ENCODE results near the gene ERP29. TPM values are rescaled to one million over a fixed set of nuclear protein-coding genes. Genes with fewer than 3 reads are reported as not detected.
"Not testable (repeated sequence)": the region's sequence is repeated elsewhere in the genome, so short reads cannot be mapped to it uniquely, and the experiment has no call there.

ERP29 gene
- total and polyA plus RNA-seq, 2 experiments from 2014 or later, result 61.4 to 87.0 TPM

- Histone ChIP-seq H2AFZ (no peak overlapping the region), H3K4me3 (no peak overlapping the region), H3F3A (ENCODE audit: insufficient read depth) (no peaks in the 10 kb centered on the region), H3K27me3 (replicated peaks; ENCODE audit: insufficient read depth) (no peaks in the 10 kb centered on the region), H3K36me3 (ENCODE audit: low read depth) (no peaks in the 10 kb centered on the region), H3K9ac (no peak overlapping the region), H3K4me2 (ENCODE audit: unreplicated experiment) (no peak overlapping the region), H3K79me2 (ENCODE audit: insufficient read depth) (no peaks in the 10 kb centered on the region), H3K9me3 (ENCODE audit: low read depth) (no peaks in the 10 kb centered on the region), H3K4me1 (ENCODE audit: insufficient read depth) (no peaks in the 10 kb centered on the region), H3K27ac (no peak overlapping the region), H3K9me2 (ENCODE audit: insufficient read depth) (no peaks in the 10 kb centered on the region), H4K20me1 (ENCODE audit: insufficient read depth) (no peaks in the 10 kb centered on the region)
- no peak for TF ChIP-seq EZH2phosphoT487 (IDR thresholded peaks at IDR 0.05; ENCODE audit: insufficient read depth, low read depth)
- no peak for TF ChIP-seq EZH2 (IDR thresholded peaks at IDR 0.05; ENCODE audit: insufficient read depth, poor library complexity, severe bottlenecking)
- in situ Hi-C loops (cut with MboI), result no loop called here
- no peak for DNase-seq
- WGBS, 2 experiments (ENCODE audit: low coverage in 1 of 2, low lambda C conversion rate in 2 of 2, missing lambda C conversion rate in 2 of 2), result 93 to 96% methylated on average over 2 of the region's 2 CpGs
These were observed 19.7 kb upstream of the ERP29 start for GRCh38 chr12:111993292-111994150.

GRCh38 chr12:111994211-111995111 lies 18.8 kb upstream of the ERP29 start:
- H3K36me3 ChIP-seq (ENCODE audit: low read depth); in situ Hi-C loops (cut with MboI); DNase-seq; H3K27ac ChIP-seq; H3K9me2 ChIP-seq (ENCODE audit: insufficient read depth); H3K79me2 ChIP-seq (ENCODE audit: insufficient read depth); H3K4me2 ChIP-seq (ENCODE audit: unreplicated experiment); H2AFZ ChIP-seq; H3K9ac ChIP-seq; H3F3A ChIP-seq (ENCODE audit: insufficient read depth); H3K4me3 ChIP-seq; H3K9me3 ChIP-seq (ENCODE audit: low read depth); H4K20me1 ChIP-seq (ENCODE audit: insufficient read depth); H3K27me3 ChIP-seq (replicated peaks; ENCODE audit: insufficient read depth); H3K4me1 ChIP-seq (ENCODE audit: insufficient read depth): not testable (repeated sequence)
- 76% methylated on average over 17 of the region's 17 CpGs for WGBS, 2 experiments (ENCODE audit: low coverage in 1 of 2, low lambda C conversion rate in 2 of 2, missing lambda C conversion rate in 2 of 2)

- no peaks in the 10 kb centered on the region for H3F3A ChIP-seq (ENCODE audit: insufficient read depth)
- no peak for DNase-seq
- H3K9me3 ChIP-seq (ENCODE audit: low read depth), result no peaks in the 10 kb centered on the region
- H3K79me2 ChIP-seq (ENCODE audit: insufficient read depth), result no peaks in the 10 kb centered on the region
- no peaks in the 10 kb centered on the region for H3K4me1 ChIP-seq (ENCODE audit: insufficient read depth)
- H3K36me3 ChIP-seq (ENCODE audit: low read depth), result no peaks in the 10 kb centered on the region
- H3K4me3 ChIP-seq, result no peak overlapping the region
- 91 to 95% methylated on average over 1 of the region's 1 CpG for WGBS, 2 experiments (ENCODE audit: low coverage in 1 of 2, low lambda C conversion rate in 2 of 2, missing lambda C conversion rate in 2 of 2)
- no peaks in the 10 kb centered on the region for H3K27me3 ChIP-seq (replicated peaks; ENCODE audit: insufficient read depth)
- no peaks in the 10 kb centered on the region for H3K9me2 ChIP-seq (ENCODE audit: insufficient read depth)
- H4K20me1 ChIP-seq (ENCODE audit: insufficient read depth), result no peaks in the 10 kb centered on the region
- no peak overlapping the region for H3K4me2 ChIP-seq (ENCODE audit: unreplicated experiment)
- H2AFZ ChIP-seq, result no peak overlapping the region
- TF ChIP-seq EZH2 (IDR thresholded peaks at IDR 0.05; ENCODE audit: insufficient read depth, poor library complexity, severe bottlenecking) (no peak), EZH2phosphoT487 (IDR thresholded peaks at IDR 0.05; ENCODE audit: insufficient read depth, low read depth) (no peak)
- in situ Hi-C loops (cut with MboI), result no loop called here
- no peak overlapping the region for H3K9ac ChIP-seq
- H3K27ac ChIP-seq, result no peak overlapping the region
These were observed 17.3 kb upstream of the ERP29 start for GRCh38 chr12:111995782-111996480.

- WGBS, 2 experiments (ENCODE audit: low coverage in 1 of 2, low lambda C conversion rate in 2 of 2, missing lambda C conversion rate in 2 of 2), result 92 to 96% methylated on average over 2 of the region's 2 CpGs
- no peaks in the 10 kb centered on the region for H3K27me3 ChIP-seq (replicated peaks; ENCODE audit: insufficient read depth)
- H4K20me1 ChIP-seq (ENCODE audit: insufficient read depth), result no peaks in the 10 kb centered on the region
- no peaks in the 10 kb centered on the region for H3K9me3 ChIP-seq (ENCODE audit: low read depth)
- H3K36me3 ChIP-seq (ENCODE audit: low read depth), result no peaks in the 10 kb centered on the region
- no peaks in the 10 kb centered on the region for H3K79me2 ChIP-seq (ENCODE audit: insufficient read depth)
- no peak overlapping the region for H3K4me3 ChIP-seq
- H3K4me2 ChIP-seq (ENCODE audit: unreplicated experiment), result no peak overlapping the region
- no peaks in the 10 kb centered on the region for H3K9me2 ChIP-seq (ENCODE audit: insufficient read depth)
- no peaks in the 10 kb centered on the region for H3F3A ChIP-seq (ENCODE audit: insufficient read depth)
- no peak for DNase-seq
- H3K27ac ChIP-seq, result no peak overlapping the region
- TF ChIP-seq EZH2 (IDR thresholded peaks at IDR 0.05; ENCODE audit: insufficient read depth, poor library complexity, severe bottlenecking), result no peak
- TF ChIP-seq EZH2phosphoT487 (IDR thresholded peaks at IDR 0.05; ENCODE audit: insufficient read depth, low read depth), result no peak
- H3K9ac ChIP-seq, result no peak overlapping the region
- H2AFZ ChIP-seq, result no peak overlapping the region
- in situ Hi-C loops (cut with MboI), result no loop called here
- H3K4me1 ChIP-seq (ENCODE audit: insufficient read depth), result 0 out of 2 replicates have a peak, but pooled peaks cover 7% of the 10 kb centered on the region
These were observed 15.9 kb upstream of the ERP29 start for GRCh38 chr12:111997300-111997699.
